Measurements from ENCODE around the gene AMDHD2.
"Not testable (repeated sequence)": the region's sequence is repeated elsewhere in the genome, so short reads cannot be mapped to it uniquely, and the experiment has no call there.

GRCh38 chr16:2550283-2550878, 30.2 kb downstream of the AMDHD2 start:
- not testable (repeated sequence) for TF ChIP-seq CTCF, POLR2A (IDR thresholded peaks at IDR 0.05)
